ENCODE results near the gene PPP3CA. TPM values are rescaled to one million over a fixed set of nuclear protein-coding genes. Genes with fewer than 3 reads are reported as not detected.

The PPP3CA gene
- total and polyA plus RNA-seq, 2 of the 8 experiments (the other 6 are each of a cell fraction or from before 2014, with no cell fraction given): 7.9 to 35.0 TPM

- 92% methylated on average over 1 of the region's 1 CpG; no CpG with 5 or more reads in 1 of the 2 experiments for WGBS, 2 experiments (ENCODE audit: extremely low coverage in 1 of 2, insufficient coverage in 1 of 2, insufficient read length in 1 of 2, insufficient replicate concordance in 2 of 2, low coverage in 1 of 2, low lambda C conversion rate in 2 of 2, missing lambda C conversion rate in 1 of 2)
- CTCF ChIA-PET (ENCODE audit: partially characterized antibody): no interaction called here
These were observed 183.4 kb downstream of the PPP3CA start for GRCh38 chr4:101163936-101164335.

More at GRCh38 chr4:101163936-101164335, 183.4 kb downstream of the PPP3CA start:
- no peak overlapping the region for H3K27ac ChIP-seq (ENCODE audit: low read depth, low read length)
- H2BK120ac ChIP-seq (replicated peaks; ENCODE audit: low read depth, low read length): no peak overlapping the region
- no peak overlapping the region for H3K23ac ChIP-seq (ENCODE audit: insufficient read length)
- no peak overlapping the region for H3K4ac ChIP-seq (replicated peaks; ENCODE audit: insufficient read length, low read depth, low read length)
- H4K5ac ChIP-seq (ENCODE audit: insufficient read length, low read depth, low read length): no peak overlapping the region
- POLR2A ChIA-PET (ENCODE audit: partially characterized antibody): no interaction called here
- H2BK12ac ChIP-seq (ENCODE audit: low read depth, low read length): no peak overlapping the region
- FAIRE-seq (no peak), DNase-seq (ENCODE audit: low read depth in 1 of 2, low spot score in 2 of 2) (no peak)
- no peak overlapping the region for H2BK15ac ChIP-seq (ENCODE audit: low read length)
- no peak overlapping the region for H3K56ac ChIP-seq (replicated peaks; ENCODE audit: insufficient read length, low read depth, low read length)
- H3K9ac ChIP-seq (replicated peaks in 1 of 4; ENCODE audit: extremely low read depth in 1 of 4, low read depth in 3 of 4, low read length in 3 of 4): no peak overlapping the region
- no peaks in the 10 kb centered on the region for H3K23me2 ChIP-seq (ENCODE audit: low read depth, low read length)
- H3K79me1 ChIP-seq (ENCODE audit: low read depth, low read length): no peaks in the 10 kb centered on the region; the same call in 1 of the 2 replicates
- H4K20me1 ChIP-seq (replicated peaks in 1 of 2; ENCODE audit: control insufficient read depth in 1 of 2, insufficient read depth in 2 of 2, low read length in 2 of 2): peaks cover 0 to 3% of the 10 kb centered on the region in 2 experiments
- no peak overlapping the region for H2AK5ac ChIP-seq (ENCODE audit: low read depth, low read length)
- no peak overlapping the region for H3K18ac ChIP-seq (ENCODE audit: extremely low read depth, low read length)
- no peak overlapping the region for H3K14ac ChIP-seq (ENCODE audit: insufficient read length)
- no peaks in the 10 kb centered on the region for H3K9me3 ChIP-seq (ENCODE audit: insufficient read depth in 2 of 2, low read depth in 1 of 2, low read length in 1 of 2)
- no peak overlapping the region for H3K4me2 ChIP-seq (ENCODE audit: insufficient read depth in 1 of 2, low read depth in 2 of 2, low read length in 2 of 2)
- peaks cover 0 to 3% (median 0%) of the 10 kb centered on the region in 4 experiments; a peak in 1 of 7 replicates for H3K4me1 ChIP-seq (replicated peaks in 1 of 4; ENCODE audit: control insufficient read depth in 3 of 4, insufficient read depth in 4 of 4, low read length in 3 of 4)
- no peaks in the 10 kb centered on the region for H3K36me3 ChIP-seq (ENCODE audit: control insufficient read depth in 2 of 4, insufficient read depth in 4 of 4, low read length in 3 of 4)
- no peak overlapping the region for H3K4me3 ChIP-seq (ENCODE audit: extremely low read depth in 1 of 4, insufficient read depth in 2 of 4, low read depth in 3 of 4, low read length in 4 of 4)
- no peaks in the 10 kb centered on the region for H3K27me3 ChIP-seq (replicated peaks in 1 of 4; ENCODE audit: control insufficient read depth in 3 of 4, extremely low read depth in 1 of 4, insufficient read depth in 3 of 4, low read length in 3 of 4)
- H4K8ac ChIP-seq (ENCODE audit: extremely low read depth, insufficient read depth, low read length): no peak overlapping the region
- TF ChIP-seq EZH2 (IDR thresholded peaks at IDR 0.05; ENCODE audit: low read depth, low read length, severe bottlenecking) (no peak), SIX5 (IDR thresholded peaks at IDR 0.05; ENCODE audit: low read depth, low read length) (no peak), RFX5 (IDR thresholded peaks at IDR 0.05; ENCODE audit: borderline replicate concordance, low read depth, low read length) (no peak), YY1 (IDR thresholded peaks at IDR 0.05; ENCODE audit: low read depth, low read length) (no peak), ATF2 (IDR thresholded peaks at IDR 0.05; ENCODE audit: low read length) (no peak), CEBPB (IDR thresholded peaks at IDR 0.05; ENCODE audit: low read depth, low read length) (no peak), POU5F1 (IDR thresholded peaks at IDR 0.05; ENCODE audit: low read depth, low read length) (no peak)
- H2BK5ac ChIP-seq (ENCODE audit: low read depth, low read length): no peak overlapping the region
- H4K91ac ChIP-seq (replicated peaks; ENCODE audit: insufficient read length, low read length): no peak overlapping the region
- no peak overlapping the region for H2AFZ ChIP-seq (ENCODE audit: low read length)
- no peak overlapping the region for H2BK20ac ChIP-seq (ENCODE audit: low read length)
- 0 out of 4 replicates have a peak, but pooled peaks cover 0 to 6% of the 10 kb centered on the region in 2 experiments for H3K79me2 ChIP-seq (ENCODE audit: control insufficient read depth in 1 of 2, insufficient read depth in 2 of 2, low read length in 2 of 2)

Measured in H1 (cell line).